Measurements from ENCODE around the gene FIGNL2. TPM values are rescaled to one million over a fixed set of nuclear protein-coding genes. Genes with fewer than 3 reads are reported as not detected.

The FIGNL2 gene
- total RNA-seq, 1 experiment from 2014 or later: not detected

Other genes with a start within 250 kb of the FIGNL2 start
- gene ANKRD33, start 39.4 kb upstream of the FIGNL2 start, total RNA-seq (2014; rRNA removed): not detected in 2 replicates
- gene ACVRL1, start 58.8 kb upstream of the FIGNL2 start, total RNA-seq (2014; rRNA removed): 0.40 TPM in 1 of 2 replicates, not detected in the other
- 9.8 and 11.5 TPM in 2 replicates for gene ACVR1B, start 103.0 kb upstream of the FIGNL2 start, total RNA-seq (2014; rRNA removed)
- gene TAMALIN, start 158.2 kb upstream of the FIGNL2 start, total RNA-seq (2014; rRNA removed): 0.29 and 0.58 TPM in 2 replicates
- 90.7 and 110 TPM in 2 replicates for gene NR4A1, start 202.7 kb upstream of the FIGNL2 start, total RNA-seq (2014; rRNA removed)
- 110 and 167 TPM in 2 replicates for gene ATG101, start 221.3 kb upstream of the FIGNL2 start, total RNA-seq (2014; rRNA removed)
- not detected in 2 replicates for gene SMIM41, start 231.0 kb upstream of the FIGNL2 start, total RNA-seq (2014; rRNA removed)

All from PC-3 (cell line).